GM10248 (cell line): Measurements from ENCODE around the gene RIOX2.

Experiments
- CTCF ChIA-PET: fragments of 300-600 bp; sonication (Branson Sonifier 250); formaldehyde crosslinking; extraction: SDS; loops from one replicate; lab custom pipeline; 2021; ENCODE audit warnings: antibody characterized with exemption; lab: Yijun Ruan, JAX
- POLR2A ChIA-PET: fragments of 350-650 bp; sonication (Branson Sonifier 250); formaldehyde crosslinking; extraction: SDS; loops from one replicate; lab custom pipeline; 2020; ENCODE audit warnings: antibody characterized with exemption; lab: Yijun Ruan, JAX
- DNase-seq: peaks from one replicate; pipeline ENCODE4 v3.0.0; 2012; ENCODE audit errors: extremely low spot score
- TF ChIP-seq, protein P1 (sequence below): IDR thresholded peaks from 2 replicates; pipeline ENCODE4 v1.5.1; 2012; ENCODE audit warnings: mild to moderate bottlenecking, low read depth; ENCODE audit errors: extremely low read depth, missing control alignments, control extremely low read depth

RIOX2 gene

GRCh38 chr3:97970956-97971620, 1.1 kb downstream of the RIOX2 start:
- TF ChIP-seq, protein P1, sequence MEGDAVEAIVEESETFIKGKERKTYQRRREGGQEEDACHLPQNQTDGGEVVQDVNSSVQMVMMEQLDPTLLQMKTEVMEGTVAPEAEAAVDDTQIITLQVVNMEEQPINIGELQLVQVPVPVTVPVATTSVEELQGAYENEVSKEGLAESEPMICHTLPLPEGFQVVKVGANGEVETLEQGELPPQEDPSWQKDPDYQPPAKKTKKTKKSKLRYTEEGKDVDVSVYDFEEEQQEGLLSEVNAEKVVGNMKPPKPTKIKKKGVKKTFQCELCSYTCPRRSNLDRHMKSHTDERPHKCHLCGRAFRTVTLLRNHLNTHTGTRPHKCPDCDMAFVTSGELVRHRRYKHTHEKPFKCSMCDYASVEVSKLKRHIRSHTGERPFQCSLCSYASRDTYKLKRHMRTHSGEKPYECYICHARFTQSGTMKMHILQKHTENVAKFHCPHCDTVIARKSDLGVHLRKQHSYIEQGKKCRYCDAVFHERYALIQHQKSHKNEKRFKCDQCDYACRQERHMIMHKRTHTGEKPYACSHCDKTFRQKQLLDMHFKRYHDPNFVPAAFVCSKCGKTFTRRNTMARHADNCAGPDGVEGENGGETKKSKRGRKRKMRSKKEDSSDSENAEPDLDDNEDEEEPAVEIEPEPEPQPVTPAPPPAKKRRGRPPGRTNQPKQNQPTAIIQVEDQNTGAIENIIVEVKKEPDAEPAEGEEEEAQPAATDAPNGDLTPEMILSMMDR = no peak
- no peak for DNase-seq
- POLR2A ChIA-PET = interaction anchor here (1.1 kb wide), 1 partner anchor 149 kb away, joined by 5 read pairs; the partner anchor contains the start of gene CRYBG3
- CTCF ChIA-PET = interaction anchor here (0.9 to 3.4 kb wide), 7 partner anchors 10 to 68 kb away, joined by 3 to 13 read pairs (median 4); no protein-coding TSS in a partner anchor

DNA sequence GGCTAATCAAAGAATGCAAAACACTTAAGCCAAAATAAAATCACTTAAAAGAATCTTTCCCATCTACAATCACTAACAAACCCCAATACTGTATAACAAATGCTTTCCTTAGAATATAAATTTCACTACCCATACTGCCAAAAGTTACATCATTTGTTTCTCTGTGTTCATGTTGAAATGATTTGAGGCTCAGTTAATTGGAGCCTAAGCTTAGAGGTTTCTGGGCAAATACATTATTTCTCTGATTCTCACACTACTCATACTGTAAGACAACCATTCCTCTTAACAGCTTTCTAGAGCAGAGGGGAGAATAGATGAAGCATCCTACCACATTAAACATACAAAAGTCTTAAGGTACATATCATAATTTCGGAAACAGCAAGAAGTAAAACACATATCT, 2.1 kb downstream of the RIOX2 start:
- TF ChIP-seq, protein P1 = no peak
- POLR2A ChIA-PET = no interaction called here
- CTCF ChIA-PET = interaction anchor here (0.9 to 3.4 kb wide), 7 partner anchors 9 to 53 kb away, joined by 3 to 13 read pairs (median 3); no protein-coding TSS in a partner anchor
- no peak for DNase-seq

DNA sequence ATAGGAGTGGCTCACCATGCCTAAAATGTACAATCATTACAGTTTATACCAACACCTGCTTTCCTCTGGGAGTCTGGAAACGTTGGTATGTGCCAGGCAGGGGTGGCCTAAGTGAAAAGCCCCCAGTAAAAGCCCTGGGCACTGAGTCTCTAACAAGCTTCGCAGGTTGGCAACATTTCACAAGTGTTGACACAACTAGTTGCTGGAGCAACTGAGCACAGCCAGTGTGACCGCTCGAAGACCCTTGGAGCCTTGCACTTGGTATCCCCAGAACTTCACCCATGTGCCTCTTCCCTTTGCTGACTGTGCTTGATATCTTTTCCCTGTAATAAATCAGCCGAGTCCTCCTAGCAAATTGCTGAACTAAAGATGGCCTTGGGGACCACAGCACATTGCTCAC, 2.7 kb downstream of the RIOX2 start:
- no peak for DNase-seq
- ChIA-PET POLR2A (no interaction called here), CTCF (interaction anchor here (0.9 to 3.4 kb wide), 8 partner anchors 8 to 53 kb away, joined by 3 to 13 read pairs (median 3); no protein-coding TSS in a partner anchor)
- TF ChIP-seq, protein P1 = no peak

DNA sequence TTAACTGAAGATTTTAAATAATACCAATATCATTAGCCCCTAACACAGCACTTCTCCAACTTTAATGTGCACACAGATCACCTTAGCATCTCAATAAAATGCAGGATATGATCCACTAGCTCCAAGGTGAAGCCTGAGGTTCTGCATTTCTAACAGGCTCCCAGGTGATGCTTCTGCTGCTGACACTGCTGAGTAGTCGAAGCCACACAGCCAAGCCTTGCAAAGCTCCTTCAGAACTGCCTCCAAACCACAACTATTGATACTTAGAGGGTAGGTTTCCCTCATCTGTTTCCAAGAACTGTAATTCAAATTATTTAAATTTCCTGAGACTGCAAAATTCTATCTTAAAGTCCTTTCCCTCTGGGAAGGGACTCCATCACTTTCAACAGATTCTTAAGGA, 3.9 kb downstream of the RIOX2 start:
- CTCF ChIA-PET = interaction anchor here (1.1 to 2.2 kb wide), 6 partner anchors 10 to 54 kb away, joined by 3 to 8 read pairs (median 6); no protein-coding TSS in a partner anchor
- POLR2A ChIA-PET = no interaction called here
- no peak for DNase-seq
- TF ChIP-seq, protein P1 = no peak

DNA sequence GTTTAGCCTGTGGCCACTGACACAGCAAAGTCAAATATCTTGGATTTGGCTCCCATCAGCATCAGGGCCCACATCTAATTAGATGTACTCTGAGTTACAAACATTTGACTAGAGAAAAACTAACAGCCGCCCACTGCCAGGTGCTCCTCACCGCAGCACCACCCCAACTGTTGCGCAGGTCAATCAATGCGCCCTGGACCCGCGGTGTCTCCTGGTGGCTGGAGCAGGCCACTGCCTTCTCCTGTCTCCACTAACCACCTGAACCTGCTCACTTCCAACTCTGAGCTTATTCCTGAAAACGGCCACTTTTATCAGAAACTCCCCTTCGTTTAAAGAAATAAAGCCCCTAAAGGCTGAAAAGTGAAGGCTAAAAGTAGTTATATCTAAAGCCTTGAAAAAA, 4.3 kb downstream of the RIOX2 start:
- POLR2A ChIA-PET = no interaction called here

GRCh38 chr3:97960993-97961766, 11.1 kb downstream of the RIOX2 start:
- no peak for DNase-seq
- POLR2A ChIA-PET = no interaction called here
- TF ChIP-seq, protein P1 = no peak
- CTCF ChIA-PET = interaction anchor here (1.1 to 1.6 kb wide), 3 partner anchors 9 to 80 kb away, joined by 3 to 4 read pairs (median 4); no protein-coding TSS in a partner anchor

More for the DNA sequence above, 4.3 kb downstream of the RIOX2 start:
- TF ChIP-seq, protein P1 = no peak
- CTCF ChIA-PET = interaction anchor here (1.1 to 2.2 kb wide), 6 partner anchors 9 to 54 kb away, joined by 3 to 8 read pairs (median 6); no protein-coding TSS in a partner anchor
- no peak for DNase-seq
